Measurements from ENCODE around the gene TFAP2B.

Gene TFAP2B

GRCh38 chr6:50818673-50819072, at the start of gene TFAP2B:
Gene TFAP2B, plus strand, starts transcription at chr6:50818871. Its CDS starts 21 bp downstream, at chr6:50818892.
- intact Hi-C loops (cut with micrococcal nuclease), result loop anchor here (5.0 to 10.0 kb wide), 2 partner anchors 786 to 1039 kb away; no protein-coding TSS in a partner anchor
- H3K9me3 Mint-ChIP-seq, result no peaks in the 10 kb centered on the region
- peaks cover 15% of the 10 kb centered on the region for H3K4me1 Mint-ChIP-seq (ENCODE audit: low read depth)
- H3K27ac Mint-ChIP-seq, result no peak within 1 kb of the TSS
- no peak within 1 kb of the TSS for H3K4me3 Mint-ChIP-seq
- H3K36me3 Mint-ChIP-seq (ENCODE audit: low read depth), result no peaks in the 10 kb centered on the region
- H3K27me3 Mint-ChIP-seq, result peaks cover 81% of the 10 kb centered on the region

- intact Hi-C loops (cut with micrococcal nuclease), result no loop called here
- no peak overlapping the region for H3K4me3 Mint-ChIP-seq
- H3K36me3 Mint-ChIP-seq (ENCODE audit: low read depth), result no peaks in the 10 kb centered on the region
- no peaks in the 10 kb centered on the region for H3K27me3 Mint-ChIP-seq
- no peaks in the 10 kb centered on the region for H3K4me1 Mint-ChIP-seq (ENCODE audit: low read depth)
- no peak overlapping the region for H3K27ac Mint-ChIP-seq
- no peaks in the 10 kb centered on the region for H3K9me3 Mint-ChIP-seq
Observed at GRCh38 chr6:50778696-50779095, 40.0 kb upstream of the TFAP2B start.

GRCh38 chr6:50780382-50780781, 38.3 kb upstream of the TFAP2B start:
- Mint-ChIP-seq H3K27ac (no peak overlapping the region), H3K9me3 (no peaks in the 10 kb centered on the region), H3K4me1 (ENCODE audit: low read depth) (no peaks in the 10 kb centered on the region), H3K27me3 (no peaks in the 10 kb centered on the region), H3K36me3 (ENCODE audit: low read depth) (no peaks in the 10 kb centered on the region), H3K4me3 (no peak overlapping the region)
- intact Hi-C loops (cut with micrococcal nuclease), result no loop called here

GRCh38 chr6:50785921-50786320, 32.8 kb upstream of the TFAP2B start:
- intact Hi-C loops (cut with micrococcal nuclease), result no loop called here

GRCh38 chr6:50791900-50792508, 26.7 kb upstream of the TFAP2B start:
- no peak overlapping the region for H3K27ac Mint-ChIP-seq
- H3K4me1 Mint-ChIP-seq (ENCODE audit: low read depth), result no peaks in the 10 kb centered on the region
- H3K4me3 Mint-ChIP-seq, result no peak overlapping the region
- intact Hi-C loops (cut with micrococcal nuclease), result loop anchor here (5.0 kb wide), 1 partner anchor 665 kb away; no protein-coding TSS in a partner anchor
- H3K36me3 Mint-ChIP-seq (ENCODE audit: low read depth), result no peaks in the 10 kb centered on the region
- peaks cover 2% of the 10 kb centered on the region for H3K27me3 Mint-ChIP-seq
- H3K9me3 Mint-ChIP-seq, result no peaks in the 10 kb centered on the region

More at GRCh38 chr6:50785921-50786320, 32.8 kb upstream of the TFAP2B start:
- no peak overlapping the region for H3K4me3 Mint-ChIP-seq
- H3K9me3 Mint-ChIP-seq, result no peaks in the 10 kb centered on the region
- H3K4me1 Mint-ChIP-seq (ENCODE audit: low read depth), result no peaks in the 10 kb centered on the region
- H3K27ac Mint-ChIP-seq, result no peak overlapping the region
- H3K27me3 Mint-ChIP-seq, result peaks cover 2% of the 10 kb centered on the region
- H3K36me3 Mint-ChIP-seq (ENCODE audit: low read depth), result no peaks in the 10 kb centered on the region

- no peak overlapping the region for H3K27ac Mint-ChIP-seq
- no peak overlapping the region for H3K4me3 Mint-ChIP-seq
- no peaks in the 10 kb centered on the region for H3K4me1 Mint-ChIP-seq (ENCODE audit: low read depth)
- no peaks in the 10 kb centered on the region for H3K27me3 Mint-ChIP-seq
- no peaks in the 10 kb centered on the region for H3K36me3 Mint-ChIP-seq (ENCODE audit: low read depth)
- intact Hi-C loops (cut with micrococcal nuclease), result loop anchor here (5.0 kb wide), 1 partner anchor 665 kb away; no protein-coding TSS in a partner anchor
- no peaks in the 10 kb centered on the region for H3K9me3 Mint-ChIP-seq
Observed at GRCh38 chr6:50792771-50793170, 25.9 kb upstream of the TFAP2B start.

- intact Hi-C loops (cut with micrococcal nuclease), result no loop called here
- no peak overlapping the region for H3K27ac Mint-ChIP-seq
- no peaks in the 10 kb centered on the region for H3K36me3 Mint-ChIP-seq (ENCODE audit: low read depth)
- H3K4me1 Mint-ChIP-seq (ENCODE audit: low read depth), result no peaks in the 10 kb centered on the region
- no peak overlapping the region for H3K4me3 Mint-ChIP-seq
- H3K9me3 Mint-ChIP-seq, result no peaks in the 10 kb centered on the region
- H3K27me3 Mint-ChIP-seq, result no peaks in the 10 kb centered on the region
Observed at GRCh38 chr6:50795574-50795973, 23.1 kb upstream of the TFAP2B start.

GRCh38 chr6:50804283-50804682, 14.4 kb upstream of the TFAP2B start:
- Mint-ChIP-seq H3K9me3 (no peaks in the 10 kb centered on the region), H3K4me3 (no peak overlapping the region), H3K4me1 (ENCODE audit: low read depth) (no peaks in the 10 kb centered on the region), H3K36me3 (ENCODE audit: low read depth) (no peaks in the 10 kb centered on the region), H3K27ac (no peak overlapping the region), H3K27me3 (no peaks in the 10 kb centered on the region)
- intact Hi-C loops (cut with micrococcal nuclease), result no loop called here

GRCh38 chr6:50807035-50807434, 11.6 kb upstream of the TFAP2B start:
- H3K27me3 Mint-ChIP-seq, result no peaks in the 10 kb centered on the region
- no peaks in the 10 kb centered on the region for H3K9me3 Mint-ChIP-seq
- no peaks in the 10 kb centered on the region for H3K4me1 Mint-ChIP-seq (ENCODE audit: low read depth)
- H3K36me3 Mint-ChIP-seq (ENCODE audit: low read depth), result no peaks in the 10 kb centered on the region
- no peak overlapping the region for H3K27ac Mint-ChIP-seq
- H3K4me3 Mint-ChIP-seq, result no peak overlapping the region
- intact Hi-C loops (cut with micrococcal nuclease), result no loop called here

GRCh38 chr6:50815436-50816114, 3.1 kb upstream of the TFAP2B start:
- H3K27me3 Mint-ChIP-seq, result peaks cover 54% of the 10 kb centered on the region
- no peaks in the 10 kb centered on the region for H3K9me3 Mint-ChIP-seq
- H3K4me3 Mint-ChIP-seq, result peak overlapping the region; percentile 70
- peaks cover 10% of the 10 kb centered on the region for H3K4me1 Mint-ChIP-seq (ENCODE audit: low read depth)
- no peak overlapping the region for H3K27ac Mint-ChIP-seq
- intact Hi-C loops (cut with micrococcal nuclease), result loop anchor here (1.0 to 10.0 kb wide), 6 partner anchors 534 to 1143 kb away; no protein-coding TSS in a partner anchor
- H3K36me3 Mint-ChIP-seq (ENCODE audit: low read depth), result no peaks in the 10 kb centered on the region

- H3K4me1 Mint-ChIP-seq (ENCODE audit: low read depth), result peaks cover 10% of the 10 kb centered on the region
- intact Hi-C loops (cut with micrococcal nuclease), result loop anchor here (1.0 to 10.0 kb wide), 5 partner anchors 533 to 1143 kb away; no protein-coding TSS in a partner anchor
- no peak overlapping the region for H3K27ac Mint-ChIP-seq
- H3K9me3 Mint-ChIP-seq, result no peaks in the 10 kb centered on the region
- peak overlapping the region; percentile 70 for H3K4me3 Mint-ChIP-seq
- no peaks in the 10 kb centered on the region for H3K36me3 Mint-ChIP-seq (ENCODE audit: low read depth)
- peaks cover 60% of the 10 kb centered on the region for H3K27me3 Mint-ChIP-seq
Observed at GRCh38 chr6:50816115-50816675, 2.5 kb upstream of the TFAP2B start.

GRCh38 chr6:50816947-50817645, 1.6 kb upstream of the TFAP2B start:
- H3K9me3 Mint-ChIP-seq, result no peaks in the 10 kb centered on the region
- H3K36me3 Mint-ChIP-seq (ENCODE audit: low read depth), result no peaks in the 10 kb centered on the region
- intact Hi-C loops (cut with micrococcal nuclease), result loop anchor here (1.0 to 10.0 kb wide), 5 partner anchors 532 to 1142 kb away; no protein-coding TSS in a partner anchor
- H3K4me3 Mint-ChIP-seq, result no peak overlapping the region
- H3K27ac Mint-ChIP-seq, result no peak overlapping the region
- H3K27me3 Mint-ChIP-seq, result peaks cover 68% of the 10 kb centered on the region
- H3K4me1 Mint-ChIP-seq (ENCODE audit: low read depth), result peaks cover 10% of the 10 kb centered on the region

- Mint-ChIP-seq H3K27me3 (peaks cover 73% of the 10 kb centered on the region), H3K4me3 (no peak overlapping the region), H3K9me3 (no peaks in the 10 kb centered on the region)
Observed at GRCh38 chr6:50817646-50817950, 1.1 kb upstream of the TFAP2B start.

GRCh38 chr6:50818020-50818419, 651 bp upstream of the TFAP2B start:
- Mint-ChIP-seq H3K4me3 (no peak overlapping the region), H3K36me3 (ENCODE audit: low read depth) (no peaks in the 10 kb centered on the region), H3K27me3 (peaks cover 76% of the 10 kb centered on the region), H3K4me1 (ENCODE audit: low read depth) (peaks cover 10% of the 10 kb centered on the region), H3K27ac (no peak overlapping the region), H3K9me3 (no peaks in the 10 kb centered on the region)
- intact Hi-C loops (cut with micrococcal nuclease), result loop anchor here (5.0 to 10.0 kb wide), 2 partner anchors 787 to 1039 kb away; no protein-coding TSS in a partner anchor

More at GRCh38 chr6:50817646-50817950, 1.1 kb upstream of the TFAP2B start:
- peaks cover 10% of the 10 kb centered on the region for H3K4me1 Mint-ChIP-seq (ENCODE audit: low read depth)
- H3K27ac Mint-ChIP-seq, result no peak overlapping the region
- intact Hi-C loops (cut with micrococcal nuclease), result loop anchor here (2.0 to 10.0 kb wide), 4 partner anchors 787 to 1141 kb away; no protein-coding TSS in a partner anchor
- no peaks in the 10 kb centered on the region for H3K36me3 Mint-ChIP-seq (ENCODE audit: low read depth)

Data from dendritic cell treated with granulocyte-macrophage colony-stimulating factor and Interleukin-4, amounts not matched to agents 40 ng/mL and 50 ng/mL, for 4 days (primary cell).